ENCODE results near the gene ITGA2. TPM values are rescaled to one million over a fixed set of nuclear protein-coding genes. Genes with fewer than 3 reads are reported as not detected.

ITGA2 gene
- total RNA-seq, 2 donors from 2014 or later = 6.4 to 21.5 TPM

- DNase-seq (ENCODE audit: low spot score) = peak; percentile 40
- Histone ChIP-seq H3K9me3 (no peaks in the 10 kb centered on the region), H3K4me1 (replicated peaks) (no peaks in the 10 kb centered on the region), H3K27me3 (replicated peaks; ENCODE audit: insufficient read depth) (no peaks in the 10 kb centered on the region), H3K27ac (peak overlapping the region; percentile 67 to 73), H3K4me3 (no peak overlapping the region), H3K36me3 (no peaks in the 10 kb centered on the region)
- WGBS = 38% methylated on average over 4 of the region's 4 CpGs
- intact Hi-C loops (cut with DNase I) = no loop called here
- no peak for TF ChIP-seq POLR2A (IDR thresholded peaks at IDR 0.05)
- peak; percentile 64 for TF ChIP-seq POLR2AphosphoS5 (IDR thresholded peaks at IDR 0.05)
Observed at GRCh38 chr5:52987711-52988331, 1.3 kb upstream of the ITGA2 start.

GRCh38 chr5:52988335-52989024 lies 672 bp upstream of the ITGA2 start:
- H3K27me3 ChIP-seq (replicated peaks; ENCODE audit: insufficient read depth) = no peaks in the 10 kb centered on the region
- H3K27ac ChIP-seq = peak overlapping the region; percentile 67 to 73
- no peak for DNase-seq (ENCODE audit: low spot score)
- H3K4me3 ChIP-seq = peak overlapping the region; percentile 53 to 57
- H3K4me1 ChIP-seq (replicated peaks) = no peaks in the 10 kb centered on the region
- H3K36me3 ChIP-seq = no peaks in the 10 kb centered on the region
- no peak for TF ChIP-seq POLR2AphosphoS5 (IDR thresholded peaks at IDR 0.05)
- TF ChIP-seq CTCF (IDR thresholded peaks at IDR 0.05) = no peak
- TF ChIP-seq POLR2A (IDR thresholded peaks at IDR 0.05) = no peak
- no peaks in the 10 kb centered on the region for H3K9me3 ChIP-seq
- intact Hi-C loops (cut with DNase I) = no loop called here
- 7% methylated on average over 16 of the region's 16 CpGs for WGBS

GRCh38 chr5:52989781-52990527 lies 802 bp downstream of the ITGA2 start:
- H3K36me3 ChIP-seq = no peaks in the 10 kb centered on the region
- intact Hi-C loops (cut with DNase I) = loop anchor here (2.0 kb wide), 1 partner anchor 39 kb away; no protein-coding TSS in a partner anchor
- peak in 2 of 4 experiments; percentile 19 to 24 for TF ChIP-seq CTCF (IDR thresholded peaks at IDR 0.05)
- TF ChIP-seq POLR2A (IDR thresholded peaks at IDR 0.05) = no peak
- no peaks in the 10 kb centered on the region for H3K27me3 ChIP-seq (replicated peaks; ENCODE audit: insufficient read depth)
- H3K27ac ChIP-seq = peak overlapping the region; percentile 67 to 73
- WGBS = 3% methylated on average over 26 of the region's 27 CpGs
- DNase-seq (ENCODE audit: low spot score) = peak; percentile 51
- no peaks in the 10 kb centered on the region for H3K9me3 ChIP-seq
- H3K4me3 ChIP-seq = peak overlapping the region; percentile 53 to 57
- H3K4me1 ChIP-seq (replicated peaks) = no peaks in the 10 kb centered on the region

DNA sequence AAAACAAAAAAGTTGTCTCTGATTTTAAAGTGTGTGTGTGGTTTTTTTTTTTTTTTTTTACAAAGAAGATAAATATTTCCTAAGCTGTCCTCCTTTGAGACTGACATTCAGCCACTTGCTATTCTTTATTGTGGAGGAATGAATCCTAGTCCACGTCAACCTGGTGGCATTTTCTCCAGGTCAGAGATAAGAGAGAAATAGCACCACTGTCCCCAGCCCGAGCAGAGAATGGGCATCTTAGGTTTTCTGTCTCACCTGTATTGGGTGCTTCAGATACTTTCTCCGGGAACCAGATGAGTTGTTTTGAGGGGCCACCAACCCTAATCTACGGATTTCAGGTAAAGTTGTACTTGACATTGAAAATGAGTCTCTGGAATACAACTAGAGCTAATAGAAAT lies 1.4 kb downstream of the ITGA2 start:
- Histone ChIP-seq H3K4me1 (replicated peaks) (no peaks in the 10 kb centered on the region), H3K27me3 (replicated peaks; ENCODE audit: insufficient read depth) (no peaks in the 10 kb centered on the region), H3K36me3 (no peaks in the 10 kb centered on the region), H3K9me3 (no peaks in the 10 kb centered on the region), H3K4me3 (peak overlapping the region; percentile 53 to 57), H3K27ac (no peak overlapping the region)
- 43% methylated on average over 4 of the region's 4 CpGs for WGBS
- no peak for TF ChIP-seq POLR2AphosphoS5 (IDR thresholded peaks at IDR 0.05)
- no peak for TF ChIP-seq CTCF (IDR thresholded peaks at IDR 0.05)
- no peak for TF ChIP-seq POLR2A (IDR thresholded peaks at IDR 0.05)
- intact Hi-C loops (cut with DNase I) = loop anchor here (2.0 kb wide), 1 partner anchor 40 kb away; no protein-coding TSS in a partner anchor
- no peak for DNase-seq (ENCODE audit: low spot score)

- 86% methylated on average over 2 of the region's 2 CpGs for WGBS
- Histone ChIP-seq H3K36me3 (no peaks in the 10 kb centered on the region), H3K4me1 (replicated peaks) (no peaks in the 10 kb centered on the region), H3K27me3 (replicated peaks; ENCODE audit: insufficient read depth) (no peaks in the 10 kb centered on the region), H3K27ac (no peak overlapping the region), H3K4me3 (no peak overlapping the region), H3K9me3 (no peaks in the 10 kb centered on the region)
- DNase-seq (ENCODE audit: low spot score) = no peak
- TF ChIP-seq POLR2A (IDR thresholded peaks at IDR 0.05) (no peak), POLR2AphosphoS5 (IDR thresholded peaks at IDR 0.05) (no peak), CTCF (IDR thresholded peaks at IDR 0.05) (no peak)
- intact Hi-C loops (cut with DNase I) = no loop called here
Observed at GRCh38 chr5:52993367-52993766, 4.2 kb downstream of the ITGA2 start.

All from prostate gland (tissue), 2 donors.